Omental fat pad (tissue), 4 donors: ENCODE results near the gene BRD4. TPM values are rescaled to one million over a fixed set of nuclear protein-coding genes. Genes with fewer than 3 reads are reported as not detected.

ENCODE experiments used
- ATAC-seq: fragments of 150-250 bp; one replicate; pipeline ENCODE4 v1.9.1; 2016; ENCODE audit warnings: mild to moderate bottlenecking, moderate library complexity; ENCODE audit not compliant: low FRiP score
- DNase-seq: peaks from one replicate; pipeline ENCODE4 v3.0.0-alpha.2; 2019; ENCODE audit warnings: low spot score
- total RNA-seq, 4 donors: library from RNA; depleted of rRNA; stranded (reverse); fragments of >200 nt; gene quantifications; one replicate each; pipeline ENCODE4 v1.1.0, GENCODE V29; 2016
- TF ChIP-seq, protein P1 (sequence below), 3 donors: fragments of 450-650 bp; IDR thresholded peaks; one replicate each; pipeline ENCODE4 v1.5.1; 2016 to 2017; ENCODE audit warnings: antibody characterized with exemption in 3 of 3, mild to moderate bottlenecking in 3 of 3, moderate library complexity in 2 of 3

BRD4 gene
- total RNA-seq, 4 donors from 2014 or later = 22.6 to 49.1 (median 30.1) TPM

DNA sequence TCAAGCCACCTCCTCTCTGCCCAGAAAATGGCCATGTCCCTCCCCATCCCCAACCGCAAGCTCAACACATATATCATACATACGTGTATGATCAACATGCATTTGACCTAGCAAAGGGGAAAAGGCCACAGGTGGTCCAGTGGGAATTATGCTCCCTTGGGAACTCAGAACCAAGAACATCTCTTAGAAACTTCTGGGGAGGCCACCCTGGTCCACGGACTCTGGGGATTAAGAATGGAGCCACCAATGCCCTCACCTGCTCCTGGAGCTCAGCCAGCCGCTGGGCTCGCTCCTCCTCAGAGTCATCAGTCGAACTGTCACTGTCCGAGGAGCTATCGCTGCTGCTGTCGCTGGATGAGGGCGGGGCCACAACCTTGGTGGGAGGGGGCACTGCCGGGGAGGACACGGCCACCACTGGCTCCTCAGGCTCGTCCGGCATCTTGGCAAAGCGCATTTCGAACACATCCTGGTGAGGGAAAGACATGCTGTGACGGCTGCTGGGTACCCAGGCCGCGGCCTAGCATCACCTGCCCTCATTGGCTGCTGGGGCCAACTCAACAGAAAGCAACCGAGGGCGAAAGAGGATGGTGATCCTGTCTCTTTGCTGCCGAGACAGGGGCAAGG, 75.5 kb downstream of the BRD4 start:
- DNase-seq = no peak
- TF ChIP-seq, protein P1, sequence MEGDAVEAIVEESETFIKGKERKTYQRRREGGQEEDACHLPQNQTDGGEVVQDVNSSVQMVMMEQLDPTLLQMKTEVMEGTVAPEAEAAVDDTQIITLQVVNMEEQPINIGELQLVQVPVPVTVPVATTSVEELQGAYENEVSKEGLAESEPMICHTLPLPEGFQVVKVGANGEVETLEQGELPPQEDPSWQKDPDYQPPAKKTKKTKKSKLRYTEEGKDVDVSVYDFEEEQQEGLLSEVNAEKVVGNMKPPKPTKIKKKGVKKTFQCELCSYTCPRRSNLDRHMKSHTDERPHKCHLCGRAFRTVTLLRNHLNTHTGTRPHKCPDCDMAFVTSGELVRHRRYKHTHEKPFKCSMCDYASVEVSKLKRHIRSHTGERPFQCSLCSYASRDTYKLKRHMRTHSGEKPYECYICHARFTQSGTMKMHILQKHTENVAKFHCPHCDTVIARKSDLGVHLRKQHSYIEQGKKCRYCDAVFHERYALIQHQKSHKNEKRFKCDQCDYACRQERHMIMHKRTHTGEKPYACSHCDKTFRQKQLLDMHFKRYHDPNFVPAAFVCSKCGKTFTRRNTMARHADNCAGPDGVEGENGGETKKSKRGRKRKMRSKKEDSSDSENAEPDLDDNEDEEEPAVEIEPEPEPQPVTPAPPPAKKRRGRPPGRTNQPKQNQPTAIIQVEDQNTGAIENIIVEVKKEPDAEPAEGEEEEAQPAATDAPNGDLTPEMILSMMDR (IDR thresholded peaks at IDR 0.05) = no peak
- ATAC-seq = no peak

GRCh38 chr19:15255359-15255990, 76.9 kb downstream of the BRD4 start:
- DNase-seq (no peak), ATAC-seq (no peak)

DNA sequence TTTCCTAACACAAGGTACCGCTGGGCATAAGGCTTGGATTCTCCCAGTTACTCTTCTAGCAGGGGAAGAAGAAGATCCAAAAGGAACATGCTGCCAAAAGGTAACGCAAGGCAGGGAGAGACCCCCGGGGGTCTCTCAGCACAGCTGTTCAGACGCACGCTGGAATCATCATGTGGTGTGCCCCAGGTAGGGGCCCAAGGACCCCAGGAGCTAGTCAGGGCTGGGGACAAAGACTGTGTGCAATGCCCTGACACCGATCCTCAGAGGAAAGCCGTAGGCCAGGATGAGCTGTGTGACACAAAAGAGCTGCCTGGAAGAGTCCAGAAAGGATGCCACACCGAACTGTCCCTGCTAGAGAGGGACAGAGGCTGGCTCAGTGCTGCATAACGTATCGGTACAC, 77.8 kb downstream of the BRD4 start:
- no peak for ATAC-seq
- TF ChIP-seq, protein P1 (IDR thresholded peaks at IDR 0.05) = no peak
- no peak for DNase-seq

More at GRCh38 chr19:15255359-15255990, 76.9 kb downstream of the BRD4 start:
- TF ChIP-seq, protein P1 (IDR thresholded peaks at IDR 0.05) = no peak

GRCh38 chr19:15253513-15253912, 78.8 kb downstream of the BRD4 start:
- DNase-seq (no peak), ATAC-seq (no peak)
- TF ChIP-seq, protein P1 (IDR thresholded peaks at IDR 0.05) = no peak

DNA sequence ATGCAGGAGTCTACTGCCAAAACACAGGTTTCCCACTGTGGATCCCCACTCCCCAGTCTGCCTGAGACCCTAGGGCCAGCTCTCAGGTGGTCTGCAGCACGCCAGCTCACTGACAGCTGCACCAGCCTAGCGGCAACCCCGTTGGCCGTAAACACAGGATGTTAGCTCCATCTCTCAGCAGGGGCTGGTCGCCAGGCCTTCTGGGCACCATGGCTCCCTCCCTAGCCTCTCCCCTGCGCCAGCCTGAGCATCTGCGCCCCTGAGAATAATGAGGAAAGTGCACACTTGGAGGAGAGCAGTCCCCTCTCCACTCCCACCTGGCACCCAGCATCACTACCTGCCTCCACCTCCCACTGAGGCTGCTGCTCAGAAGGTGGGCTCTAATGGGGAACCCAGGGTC, 79.3 kb downstream of the BRD4 start:
- TF ChIP-seq, protein P1 (IDR thresholded peaks at IDR 0.05) = no peak
- DNase-seq (no peak), ATAC-seq (no peak)

GRCh38 chr19:15252398-15253018, 79.8 kb downstream of the BRD4 start:
- ATAC-seq (no peak), DNase-seq (no peak)

More at GRCh38 chr19:15252398-15253018, 79.8 kb downstream of the BRD4 start:
- TF ChIP-seq, protein P1 (IDR thresholded peaks at IDR 0.05) = no peak
